Endothelial cell of umbilical vein (primary cell): ENCODE measurements around the gene UROC1. TPM values are rescaled to one million over a fixed set of nuclear protein-coding genes. Genes with fewer than 3 reads are reported as not detected.

Experiments used
- BruUV-seq: library from RNA; stranded (reverse); fragments of 400-500 nt; replicated peaks from 2 replicates; lab custom pipeline; 2021; lab: Mats Ljungman, UMichigan
- CTCF ChIA-PET: fragments of 300-600, 350-600 bp; sonication (Branson Sonifier 250); formaldehyde crosslinking; loops from one replicate; lab custom pipeline; 2021; ENCODE audit warnings: antibody characterized with exemption, inconsistent platforms; lab: Charles Lee
- POLR2A ChIA-PET: fragments of 300-600, 350-600 bp; sonication (Branson Sonifier 250); formaldehyde crosslinking; loops from one replicate; lab custom pipeline; 2021; ENCODE audit warnings: antibody characterized with exemption, inconsistent platforms; lab: Charles Lee
- DNase-seq: peaks from one replicate; pipeline ENCODE4 v3.0.0-alpha.2; 2011; ENCODE audit warnings: low read depth, low spot score
- FAIRE-seq: peaks from 2 replicates; lab custom pipeline; 2011; peaks lifted over from hg19 to GRCh38; lab: Jason Lieb, UNC
- H2AFZ ChIP-seq: 2 replicates; pipeline ENCODE4 v1.6.0; 2012; ENCODE audit warnings: low read depth, low read length, control low read depth, inconsistent platforms
- H3K27ac ChIP-seq: 2 replicates; pipeline ENCODE4 v1.5.1; 2011; ENCODE audit warnings: low read depth, mild to moderate bottlenecking, control low read depth, low read length, moderate library complexity; ENCODE audit not compliant: insufficient read depth
- H3K27me3 ChIP-seq, 2 experiments: 2 replicates each; pipeline versions ENCODE4 v1.6.0 to v1.6.1; 2011; ENCODE audit warnings: low read length in 2 of 2, mixed read lengths in 1 of 2; ENCODE audit not compliant: control insufficient read depth in 2 of 2, insufficient read depth in 2 of 2
- H3K36me3 ChIP-seq, 2 experiments: 2 replicates in 1 of 2; 3 replicates in 1 of 2; pipeline ENCODE4 v1.5.1; 2011; ENCODE audit warnings: low read length in 2 of 2, mild to moderate bottlenecking in 1 of 2, moderate library complexity in 1 of 2; ENCODE audit not compliant: control insufficient read depth in 2 of 2, insufficient read depth in 2 of 2; ENCODE audit errors: extremely low read depth in 1 of 2
- H3K4me1 ChIP-seq: 3 replicates; pipeline ENCODE4 v1.5.1; 2011; ENCODE audit warnings: mild to moderate bottlenecking, low read length; ENCODE audit not compliant: control insufficient read depth, insufficient read depth; ENCODE audit errors: extremely low read depth
- H3K4me2 ChIP-seq: 2 replicates; pipeline ENCODE4 v1.6.1; 2011; ENCODE audit warnings: low read length, control low read depth, mixed read lengths; ENCODE audit not compliant: insufficient read depth
- H3K4me3 ChIP-seq, 3 experiments: fragments of 200-600 bp in 1 of 3; sonication (generic), shearing (Covaris generic) in 1 of 3; replicated peaks in 1 of 3; 2 replicates each; pipeline ENCODE4 v1.5.1; 2011 to 2016; ENCODE audit warnings: control low read depth in 3 of 3, low read length in 3 of 3, mild to moderate bottlenecking in 2 of 3, inconsistent platforms in 1 of 3, low read depth in 1 of 3, moderate library complexity in 1 of 3; ENCODE audit not compliant: insufficient read depth in 1 of 3
- H3K79me2 ChIP-seq: 2 replicates; pipeline ENCODE4 v1.6.0; 2012; ENCODE audit warnings: low read length, inconsistent platforms; ENCODE audit not compliant: control insufficient read depth, insufficient read depth
- H3K9ac ChIP-seq: replicated peaks from 2 replicates; pipeline ENCODE3; 2011; ENCODE audit warnings: low read length, control low read depth; ENCODE audit not compliant: insufficient read depth; ENCODE audit errors: extremely low read depth
- H3K9me1 ChIP-seq: replicated peaks from 3 replicates; pipeline ENCODE4 v1.6.0; 2011; ENCODE audit warnings: mild to moderate bottlenecking, low read length; ENCODE audit not compliant: control insufficient read depth, insufficient read depth; ENCODE audit errors: extremely low read depth
- H3K9me3 ChIP-seq: replicated peaks from 2 replicates; pipeline ENCODE4 v1.5.1; 2012; ENCODE audit warnings: low read length, inconsistent platforms; ENCODE audit not compliant: control insufficient read depth, insufficient read depth
- H4K20me1 ChIP-seq: replicated peaks from 2 replicates; pipeline ENCODE3; 2011; ENCODE audit warnings: mild to moderate bottlenecking, low read length; ENCODE audit not compliant: control insufficient read depth, insufficient read depth; ENCODE audit errors: extremely low read depth
- EZH2 ChIP-seq: IDR thresholded peaks from 2 replicates; pipeline ENCODE4 v1.6.1; 2012; ENCODE audit warnings: borderline replicate concordance, low read depth, mild to moderate bottlenecking, moderate library complexity, low read length, inconsistent platforms; ENCODE audit not compliant: severe bottlenecking
- FOS ChIP-seq: IDR thresholded peaks from 2 replicates; pipeline ENCODE4 v1.6.1; 2011; ENCODE audit warnings: mild to moderate bottlenecking, low read length, moderate library complexity, borderline replicate concordance; ENCODE audit not compliant: insufficient read depth
- GATA2 ChIP-seq: IDR thresholded peaks from 2 replicates; pipeline ENCODE4 v1.7.0; 2011; ENCODE audit warnings: low read depth, mild to moderate bottlenecking, moderate library complexity, mixed read lengths, low read length; ENCODE audit not compliant: insufficient read length, insufficient read depth
- JUN ChIP-seq: IDR thresholded peaks from 2 replicates; pipeline ENCODE4 v1.6.1; 2011; ENCODE audit warnings: borderline replicate concordance, low read depth; ENCODE audit not compliant: insufficient read length, insufficient read depth
- MYC ChIP-seq: IDR thresholded peaks from one replicate; pipeline ENCODE4 v1.6.1; 2011; ENCODE audit warnings: mild to moderate bottlenecking, low read depth, low read length
- POLR2A ChIP-seq: IDR thresholded peaks from 2 replicates; pipeline ENCODE4 v1.6.1; 2012; ENCODE audit warnings: low read depth, mild to moderate bottlenecking, control low read depth, low read length
- POLR2AphosphoS5 ChIP-seq: IDR thresholded peaks from 2 replicates; pipeline ENCODE4 v1.6.1; 2012; ENCODE audit warnings: low read depth, mild to moderate bottlenecking, control low read depth, low read length, moderate library complexity; ENCODE audit not compliant: insufficient read depth
- dilution Hi-C: fragments of 300-500 bp; cut with MboI; formaldehyde crosslinking; loops from one replicate; pipeline ENCODE4 v1.15.0; 2019; ENCODE audit warnings: low sequenced_read_pairs; ENCODE audit not compliant: extremely low pct_ligation_motif_present
- intact Hi-C: fragments of 100-400 bp; cut with micrococcal nuclease; formaldehyde crosslinking; loops from one replicate; pipeline ENCODE4 v1.10.0; 2022
- polyA plus RNA-seq, 4 experiments: library from polyadenylated mRNA; depleted of rRNA in 3 of 4; stranded (reverse) in 3 of 4; unstranded in 1 of 4; fragments of >200 nt; gene quantifications; 2 replicates each; pipeline versions ENCODE4 v1.2.1 to v1.2.3, GENCODE V29; 2011 to 2012; ENCODE audit warnings: missing spikeins in 1 of 4
- total RNA-seq: library from RNA; stranded (reverse); gene quantifications from 2 replicates; pipeline ENCODE4 v1.2.3, GENCODE V29; 2021
- TF ChIP-seq, protein P1 (sequence below): IDR thresholded peaks from 2 replicates; pipeline ENCODE4 v1.6.1; 2011; ENCODE audit not compliant: insufficient read depth, insufficient read length
- TF ChIP-seq, protein P2 (sequence below), 2 donors: IDR thresholded peaks; 1 replicate in 1 of 2; 2 replicates in 1 of 2; pipeline ENCODE4 v1.5.1; 2011; ENCODE audit warnings: low read length in 2 of 2, mild to moderate bottlenecking in 2 of 2, moderate library complexity in 2 of 2, control low read depth in 1 of 2, inconsistent platforms in 1 of 2, low read depth in 1 of 2; ENCODE audit not compliant: insufficient read depth in 1 of 2; ENCODE audit errors: extremely low read depth in 1 of 2

Gene UROC1
- total and polyA plus RNA-seq, 2 donors (not counting 3 experiments of a cell fraction or from before 2014, with no cell fraction given): not detected

DNA sequence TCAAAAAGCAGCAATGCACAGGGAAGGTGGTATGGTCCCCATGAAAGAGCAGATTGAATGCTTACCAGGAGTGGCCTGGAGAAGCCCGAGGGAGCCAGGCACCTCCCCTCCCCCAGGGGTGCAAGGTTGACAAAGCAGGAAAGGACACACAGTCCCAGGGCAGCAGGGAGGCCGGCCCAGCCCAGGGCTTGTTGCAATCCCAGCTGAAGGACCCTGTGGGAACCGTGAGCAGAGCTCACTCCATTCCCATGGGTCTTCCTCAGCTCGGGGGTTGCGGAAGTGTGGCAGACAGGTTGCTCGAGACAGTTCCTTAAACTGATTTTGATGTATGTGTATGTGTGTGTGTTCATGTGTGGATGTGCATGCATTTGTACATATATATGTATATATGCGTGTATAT lies 15.8 kb downstream of the UROC1 start:
- ChIA-PET CTCF (no interaction called here), POLR2A (no interaction called here)
- H3K36me3 ChIP-seq: no peaks in the 10 kb centered on the region
- TF ChIP-seq POLR2A (no peak), POLR2AphosphoS5 (no peak), EZH2 (no peak), MYC (no peak), JUN (no peak)
- H3K79me2 ChIP-seq: no peaks in the 10 kb centered on the region
- no peaks in the 10 kb centered on the region for H3K4me1 ChIP-seq
- no peak overlapping the region for H3K4me3 ChIP-seq
- no peak for DNase-seq
- no peaks in the 10 kb centered on the region for H3K27me3 ChIP-seq
- no peaks in the 10 kb centered on the region for H3K9me3 ChIP-seq
- H2AFZ ChIP-seq: no peak overlapping the region
- H3K9ac ChIP-seq: no peak overlapping the region
- no peak overlapping the region for H3K27ac ChIP-seq
- intact Hi-C loops: no loop called here
- dilution Hi-C loops: no loop called here
- FAIRE-seq: no peak
- no peak overlapping the region for H3K4me2 ChIP-seq
- no peaks in the 10 kb centered on the region for H4K20me1 ChIP-seq
- BruUV-seq: no TSS peak
- H3K9me1 ChIP-seq: no peaks in the 10 kb centered on the region

DNA sequence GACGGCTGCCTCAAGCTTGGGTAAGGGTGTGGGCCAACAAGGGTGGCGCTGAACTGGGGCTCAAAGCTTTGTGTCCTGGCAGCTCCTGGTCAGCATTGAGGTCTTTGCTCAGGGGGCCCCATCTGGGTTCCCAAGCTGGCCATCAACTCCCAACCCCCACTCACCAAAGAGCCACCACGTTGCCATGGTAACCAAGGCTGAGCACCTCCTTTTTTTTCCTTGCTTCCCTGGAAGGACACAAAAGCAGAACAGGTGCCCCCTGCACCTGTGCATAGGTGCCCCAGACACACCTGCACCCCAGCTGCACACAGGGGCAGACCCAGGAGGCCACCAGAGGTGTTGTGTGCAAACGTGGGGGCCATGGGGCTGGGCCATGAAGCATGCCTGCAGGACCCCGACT lies 16.5 kb downstream of the UROC1 start:
- ChIA-PET POLR2A (no interaction called here), CTCF (interaction anchor here (0.5 kb wide), 1 partner anchor 1080 kb away, joined by 3 read pairs; no protein-coding TSS in a partner anchor)
- H3K4me3 ChIP-seq: no peak overlapping the region
- dilution Hi-C loops: no loop called here
- TF ChIP-seq EZH2 (no peak), JUN (no peak), POLR2AphosphoS5 (no peak), POLR2A (no peak), GATA2 (no peak), MYC (no peak), FOS (no peak)
- TF ChIP-seq, protein P1, sequence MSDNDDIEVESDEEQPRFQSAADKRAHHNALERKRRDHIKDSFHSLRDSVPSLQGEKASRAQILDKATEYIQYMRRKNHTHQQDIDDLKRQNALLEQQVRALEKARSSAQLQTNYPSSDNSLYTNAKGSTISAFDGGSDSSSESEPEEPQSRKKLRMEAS: no peak
- TF ChIP-seq, protein P2, sequence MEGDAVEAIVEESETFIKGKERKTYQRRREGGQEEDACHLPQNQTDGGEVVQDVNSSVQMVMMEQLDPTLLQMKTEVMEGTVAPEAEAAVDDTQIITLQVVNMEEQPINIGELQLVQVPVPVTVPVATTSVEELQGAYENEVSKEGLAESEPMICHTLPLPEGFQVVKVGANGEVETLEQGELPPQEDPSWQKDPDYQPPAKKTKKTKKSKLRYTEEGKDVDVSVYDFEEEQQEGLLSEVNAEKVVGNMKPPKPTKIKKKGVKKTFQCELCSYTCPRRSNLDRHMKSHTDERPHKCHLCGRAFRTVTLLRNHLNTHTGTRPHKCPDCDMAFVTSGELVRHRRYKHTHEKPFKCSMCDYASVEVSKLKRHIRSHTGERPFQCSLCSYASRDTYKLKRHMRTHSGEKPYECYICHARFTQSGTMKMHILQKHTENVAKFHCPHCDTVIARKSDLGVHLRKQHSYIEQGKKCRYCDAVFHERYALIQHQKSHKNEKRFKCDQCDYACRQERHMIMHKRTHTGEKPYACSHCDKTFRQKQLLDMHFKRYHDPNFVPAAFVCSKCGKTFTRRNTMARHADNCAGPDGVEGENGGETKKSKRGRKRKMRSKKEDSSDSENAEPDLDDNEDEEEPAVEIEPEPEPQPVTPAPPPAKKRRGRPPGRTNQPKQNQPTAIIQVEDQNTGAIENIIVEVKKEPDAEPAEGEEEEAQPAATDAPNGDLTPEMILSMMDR (IDR thresholded peaks at IDR 0.05; ENCODE audit: extremely low read depth in 1 of 2, insufficient read depth in 1 of 2, low read depth in 1 of 2, low read length in 2 of 2): no peak
- no peaks in the 10 kb centered on the region for H3K27me3 ChIP-seq
- no peaks in the 10 kb centered on the region for H3K9me3 ChIP-seq
- H3K9ac ChIP-seq: no peak overlapping the region
- no peak overlapping the region for H2AFZ ChIP-seq
- no peaks in the 10 kb centered on the region for H4K20me1 ChIP-seq
- H3K4me1 ChIP-seq: no peaks in the 10 kb centered on the region
- H3K79me2 ChIP-seq: no peaks in the 10 kb centered on the region
- H3K9me1 ChIP-seq: no peaks in the 10 kb centered on the region
- BruUV-seq: no TSS peak
- DNase-seq (no peak), FAIRE-seq (no peak)
- intact Hi-C loops: no loop called here
- no peaks in the 10 kb centered on the region for H3K36me3 ChIP-seq
- H3K27ac ChIP-seq: no peak overlapping the region
- H3K4me2 ChIP-seq: no peak overlapping the region
